Measurements from ENCODE around the gene MED29. TPM values are rescaled to one million over a fixed set of nuclear protein-coding genes. Genes with fewer than 3 reads are reported as not detected.

Gene MED29
- total and polyA plus RNA-seq, 2 of the 13 experiments (the other 11 are each of a cell fraction or from before 2014, with no cell fraction given) = 14.0 to 19.7 TPM

DNA sequence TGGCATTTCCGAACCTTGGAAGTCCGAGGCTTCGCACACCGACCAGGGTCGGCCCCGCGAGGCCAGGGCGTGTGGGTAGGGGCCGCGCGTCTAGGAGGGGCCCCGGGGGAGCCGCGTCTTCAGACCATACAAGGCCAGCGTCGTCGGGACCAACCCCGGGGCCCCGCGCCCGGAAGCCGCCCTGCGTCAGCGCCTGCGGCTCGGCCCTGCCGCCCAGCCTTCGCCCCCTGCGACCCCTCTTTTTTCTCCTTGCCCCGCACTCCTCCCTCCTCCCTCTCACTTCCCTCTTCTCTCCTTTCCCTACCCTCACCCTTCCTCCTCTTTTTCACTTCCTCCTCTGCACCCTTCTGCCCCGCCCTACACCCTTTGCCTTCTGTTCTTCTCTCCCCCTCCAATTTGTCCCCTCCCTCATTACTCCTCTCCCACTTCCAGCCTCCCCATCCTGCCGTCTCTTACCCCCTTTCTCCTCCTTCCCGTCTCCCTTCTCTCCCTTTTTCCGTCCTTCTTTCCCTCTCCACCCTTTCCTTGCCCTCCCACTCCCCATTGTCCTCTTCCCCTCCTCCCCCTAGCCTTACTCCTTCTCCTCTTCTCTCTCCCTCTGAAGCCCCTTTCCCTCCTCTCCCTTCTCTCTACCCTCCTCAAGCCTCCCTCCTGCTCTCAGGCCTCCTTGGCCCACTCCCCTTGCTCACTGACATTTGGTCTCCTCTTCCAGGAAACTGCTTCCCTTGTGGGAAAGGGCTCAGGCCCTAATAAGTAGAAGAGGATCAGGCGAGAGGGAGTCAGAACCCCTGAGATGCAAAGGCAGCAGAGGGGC lies 19.0 kb downstream of the MED29 start (continued):
- TF ChIP-seq NR2F6 (IDR thresholded peaks at IDR 0.05) = no peak
- TF ChIP-seq NR2F6 (CRISPR knock-in tag; IDR thresholded peaks at IDR 0.05) = no peak
- no peak for TF ChIP-seq ZNF552 (CRISPR knock-in tag; IDR thresholded peaks at IDR 0.05; ENCODE audit: borderline replicate concordance)
- no peak for TF ChIP-seq TARDBP (CRISPR knock-in tag; IDR thresholded peaks at IDR 0.05)
- no peak for TF ChIP-seq TMF1 (CRISPR knock-in tag; IDR thresholded peaks at IDR 0.05; ENCODE audit: low read depth)
- no peak for TF ChIP-seq RFX1 (IDR thresholded peaks at IDR 0.05)
- 0 out of 2 replicates have a peak, but pooled peaks have one; percentile 33 for TF ChIP-seq ZNF510 (CRISPR knock-in tag; IDR thresholded peaks at IDR 0.05; ENCODE audit: low read depth)
- TF ChIP-seq ZNF614 (CRISPR knock-in tag; IDR thresholded peaks at IDR 0.05; ENCODE audit: borderline replicate concordance) = 0 out of 2 replicates have a peak, but pooled peaks have one; percentile 45
- no peak for TF ChIP-seq KLF9 (CRISPR knock-in tag; IDR thresholded peaks at IDR 0.05; ENCODE audit: low read depth)
- no peak for TF ChIP-seq XBP1 (CRISPR knock-in tag; IDR thresholded peaks at IDR 0.05)
- TF ChIP-seq SCMH1 (CRISPR knock-in tag; IDR thresholded peaks at IDR 0.05; ENCODE audit: borderline replicate concordance) = no peak
- no peak for TF ChIP-seq SOX5 (CRISPR knock-in tag; IDR thresholded peaks at IDR 0.05; ENCODE audit: borderline replicate concordance)
- TF ChIP-seq NPAS2 (CRISPR knock-in tag; IDR thresholded peaks at IDR 0.05; ENCODE audit: borderline replicate concordance) = no peak
- no peak for TF ChIP-seq ZNF703 (CRISPR knock-in tag; IDR thresholded peaks at IDR 0.05; ENCODE audit: borderline replicate concordance)
- TF ChIP-seq, protein P1, sequence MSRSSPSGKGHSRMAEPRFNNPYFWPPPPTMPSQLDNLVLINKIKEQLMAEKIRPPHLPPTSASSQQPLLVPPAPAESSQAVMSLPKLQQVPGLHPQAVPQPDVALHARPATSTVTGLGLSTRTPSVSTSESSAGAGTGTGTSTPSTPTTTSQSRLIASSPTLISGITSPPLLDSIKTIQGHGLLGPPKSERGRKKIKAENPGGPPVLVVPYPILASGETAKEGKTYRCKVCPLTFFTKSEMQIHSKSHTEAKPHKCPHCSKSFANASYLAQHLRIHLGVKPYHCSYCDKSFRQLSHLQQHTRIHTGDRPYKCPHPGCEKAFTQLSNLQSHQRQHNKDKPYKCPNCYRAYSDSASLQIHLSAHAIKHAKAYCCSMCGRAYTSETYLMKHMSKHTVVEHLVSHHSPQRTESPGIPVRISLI (CRISPR knock-in tag; IDR thresholded peaks at IDR 0.05; ENCODE audit: borderline replicate concordance) = no peak
- no peak for TF ChIP-seq SP1 (IDR thresholded peaks at IDR 0.05)
- no peak for TF ChIP-seq SP1 (CRISPR knock-in tag; IDR thresholded peaks at IDR 0.05)
- TF ChIP-seq YY1 (IDR thresholded peaks at IDR 0.05; ENCODE audit: insufficient read depth, insufficient replicate concordance, low read depth, low read length) = no peak
- no peak for TF ChIP-seq ARNT (IDR thresholded peaks at IDR 0.05)
- TF ChIP-seq RORA (CRISPR knock-in tag; IDR thresholded peaks at IDR 0.05) = no peak
- TF ChIP-seq NFKB2 (CRISPR knock-in tag; IDR thresholded peaks at IDR 0.05; ENCODE audit: borderline replicate concordance) = no peak
- no peak for TF ChIP-seq SNAPC2 (CRISPR knock-in tag; IDR thresholded peaks at IDR 0.05)
- no peak for TF ChIP-seq RELA (CRISPR knock-in tag; IDR thresholded peaks at IDR 0.05)
- no peak for TF ChIP-seq NFE2L2 (IDR thresholded peaks at IDR 0.05; ENCODE audit: low read length)
- TF ChIP-seq NFE2L1 (CRISPR knock-in tag; IDR thresholded peaks at IDR 0.05; ENCODE audit: borderline replicate concordance) = no peak
- no peak for TF ChIP-seq ZNF30 (CRISPR knock-in tag; IDR thresholded peaks at IDR 0.05)
- no peak for TF ChIP-seq GTF2F1 (IDR thresholded peaks at IDR 0.05; ENCODE audit: low read length)
- TF ChIP-seq, protein P2, sequence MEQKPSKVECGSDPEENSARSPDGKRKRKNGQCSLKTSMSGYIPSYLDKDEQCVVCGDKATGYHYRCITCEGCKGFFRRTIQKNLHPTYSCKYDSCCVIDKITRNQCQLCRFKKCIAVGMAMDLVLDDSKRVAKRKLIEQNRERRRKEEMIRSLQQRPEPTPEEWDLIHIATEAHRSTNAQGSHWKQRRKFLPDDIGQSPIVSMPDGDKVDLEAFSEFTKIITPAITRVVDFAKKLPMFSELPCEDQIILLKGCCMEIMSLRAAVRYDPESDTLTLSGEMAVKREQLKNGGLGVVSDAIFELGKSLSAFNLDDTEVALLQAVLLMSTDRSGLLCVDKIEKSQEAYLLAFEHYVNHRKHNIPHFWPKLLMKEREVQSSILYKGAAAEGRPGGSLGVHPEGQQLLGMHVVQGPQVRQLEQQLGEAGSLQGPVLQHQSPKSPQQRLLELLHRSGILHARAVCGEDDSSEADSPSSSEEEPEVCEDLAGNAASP (CRISPR knock-in tag; IDR thresholded peaks at IDR 0.05; ENCODE audit: borderline replicate concordance) = 0 out of 2 replicates have a peak, but pooled peaks have one; percentile 29
- no peak for TF ChIP-seq ZNF841 (CRISPR knock-in tag; IDR thresholded peaks at IDR 0.05; ENCODE audit: borderline replicate concordance)
- TF ChIP-seq SMARCE1 (IDR thresholded peaks at IDR 0.05; ENCODE audit: borderline replicate concordance) = no peak
- no peak for TF ChIP-seq ZNF547 (CRISPR knock-in tag; IDR thresholded peaks at IDR 0.05)
- no peak for TF ChIP-seq ZNF205 (CRISPR knock-in tag; IDR thresholded peaks at IDR 0.05)
- TF ChIP-seq ATF7 (IDR thresholded peaks at IDR 0.05) = no peak
- no peak for TF ChIP-seq ATF7 (CRISPR knock-in tag; IDR thresholded peaks at IDR 0.05)

Measured in HepG2 (cell line).